B cell (primary cell): ENCODE results near the gene SMIM13. TPM values are rescaled to one million over a fixed set of nuclear protein-coding genes. Genes with fewer than 3 reads are reported as not detected.

Experiments
- ATAC-seq: fragments of 200-7000 bp; cut with Tn5 transposase; one replicate; pipeline ENCODE4 v1.10.0; 2021; ENCODE audit warnings: low read depth, mild to moderate bottlenecking, moderate number of reproducible peaks, moderate library complexity
- CTCF ChIA-PET: fragments of 350-600 bp; sonication (Branson Sonifier 250); formaldehyde crosslinking; loops from one replicate; lab custom pipeline; 2021; ENCODE audit warnings: antibody characterized with exemption, inconsistent platforms; lab: Charles Lee
- POLR2A ChIA-PET: fragments of 350-600 bp; sonication (Branson Sonifier 250); formaldehyde crosslinking; loops from one replicate; lab custom pipeline; 2021; ENCODE audit warnings: antibody characterized with exemption; lab: Charles Lee
- DNase-seq: peaks from one replicate; pipeline ENCODE4 v3.0.0; 2013
- H2AFZ ChIP-seq: 2 replicates; pipeline ENCODE4 v1.6.1; 2012; ENCODE audit warnings: mild to moderate bottlenecking, low read depth, low read length; ENCODE audit not compliant: insufficient read depth, poor library complexity, severe bottlenecking
- H3K27ac ChIP-seq, 2 donors: 1 replicate in 1 of 2; 2 replicates in 1 of 2; pipeline ENCODE4 v1.5.1; 2012 to 2013; ENCODE audit warnings: low read length in 2 of 2, mild to moderate bottlenecking in 2 of 2, moderate library complexity in 1 of 2
- H3K27me3 ChIP-seq, 4 experiments: fragments of 200-600 bp in 1 of 4; sonication (generic) in 1 of 4; replicated peaks in 1 of 4; 1 replicate in 2 of 4; 2 replicates in 2 of 4; pipeline versions ENCODE4 v1.6.1 to v1.7.0; 2013 to 2016; ENCODE audit warnings: low read length in 3 of 4, mild to moderate bottlenecking in 2 of 4, mixed read lengths in 1 of 4, moderate library complexity in 1 of 4; ENCODE audit not compliant: insufficient read depth in 4 of 4, control insufficient read depth in 3 of 4; ENCODE audit errors: control extremely low read depth in 1 of 4
- H3K36me3 ChIP-seq, 2 experiments: replicated peaks in 1 of 2; 1 replicate in 1 of 2; 2 replicates in 1 of 2; pipeline versions ENCODE4 v1.6.1 to v1.7.1; 2013; ENCODE audit warnings: low read length in 1 of 2; ENCODE audit not compliant: insufficient read depth in 2 of 2, control insufficient read depth in 1 of 2; ENCODE audit errors: control extremely low read depth in 1 of 2, extremely low read depth in 1 of 2
- H3K4me1 ChIP-seq, 2 donors: fragments of 200-600 bp in 1 of 2; sonication (generic) in 1 of 2; 1 replicate in 1 of 2; 2 replicates in 1 of 2; pipeline versions ENCODE4 v1.5.1 to v1.6.1; 2013 to 2017; ENCODE audit warnings: low read length in 2 of 2; ENCODE audit not compliant: control insufficient read depth in 2 of 2, insufficient read depth in 2 of 2
- H3K4me2 ChIP-seq: replicated peaks from 2 replicates; pipeline ENCODE3; 2012; ENCODE audit warnings: mild to moderate bottlenecking, low read depth, low read length; ENCODE audit not compliant: poor library complexity, severe bottlenecking
- H3K4me3 ChIP-seq, 5 experiments: fragments of 200-600 bp in 1 of 5; sonication (generic) in 1 of 5; 1 replicate in 3 of 5; 2 replicates in 2 of 5; pipeline versions ENCODE4 v1.5.1 to v1.7.0; 2011 to 2016; ENCODE audit warnings: low read length in 4 of 5, mild to moderate bottlenecking in 4 of 5, low read depth in 2 of 5, control low read depth in 1 of 5, moderate library complexity in 1 of 5; ENCODE audit not compliant: insufficient read depth in 1 of 5; ENCODE audit errors: control extremely low read depth in 1 of 5, extremely low read depth in 1 of 5
- H3K79me2 ChIP-seq: fragments of 200-600 bp; sonication (generic); one replicate; pipeline ENCODE4 v1.6.0; 2016; ENCODE audit warnings: low read length; ENCODE audit not compliant: control insufficient read depth, insufficient read depth
- H3K9ac ChIP-seq: fragments of 200-600 bp; sonication (generic); 2 replicates; pipeline ENCODE4 v1.6.1; 2017; ENCODE audit warnings: mild to moderate bottlenecking, low read length, moderate library complexity
- H3K9me3 ChIP-seq, 3 donors: one replicate each; pipeline versions ENCODE4 v1.6.1 to v1.7.1; 2013; ENCODE audit warnings: low read length in 2 of 3; ENCODE audit not compliant: control insufficient read depth in 2 of 3, insufficient read depth in 1 of 3; ENCODE audit errors: control extremely low read depth in 1 of 3
- H4K20me1 ChIP-seq: 2 replicates; pipeline ENCODE4 v1.6.0; 2012; ENCODE audit warnings: mild to moderate bottlenecking, low read length; ENCODE audit not compliant: insufficient read depth, control insufficient read depth, poor library complexity, severe bottlenecking
- H3K27ac Mint-ChIP-seq: one replicate; pipeline ENCODE4 v1.8.0; 2021; ENCODE audit warnings: mixed read lengths
- H3K27me3 Mint-ChIP-seq: one replicate; pipeline ENCODE4 v1.8.0; 2021; ENCODE audit warnings: mixed read lengths
- H3K4me1 Mint-ChIP-seq: one replicate; pipeline ENCODE4 v1.8.0; 2021; ENCODE audit warnings: mixed read lengths
- H3K4me3 Mint-ChIP-seq: one replicate; pipeline ENCODE4 v1.8.0; 2021; ENCODE audit warnings: mixed read lengths
- H3K9me3 Mint-ChIP-seq: one replicate; pipeline ENCODE4 v1.8.0; 2022; ENCODE audit warnings: mixed read lengths; ENCODE audit not compliant: insufficient read depth
- CTCF ChIP-seq: fragments of 200-600 bp; IDR thresholded peaks from one replicate; pipeline ENCODE4 v1.8.0; 2022; ENCODE audit warnings: antibody characterized with exemption, mild to moderate bottlenecking
- EZH2 ChIP-seq: IDR thresholded peaks from 2 replicates; pipeline ENCODE4 v1.6.1; 2012; ENCODE audit warnings: borderline replicate concordance, low read depth, mild to moderate bottlenecking, moderate library complexity, low read length; ENCODE audit not compliant: insufficient read depth, poor library complexity, severe bottlenecking
- WGBS: methylation state at CpG from one replicate; pipeline ENCODE4 v1.1.5; 2013; ENCODE audit warnings: missing lambda C conversion rate; ENCODE audit not compliant: insufficient coverage; 5-methylcytosine and 5-hydroxymethylcytosine counted together
- intact Hi-C: fragments of 100-400 bp; cut with micrococcal nuclease; formaldehyde crosslinking; loops from one replicate; pipeline ENCODE4 v1.10.0; 2022
- polyA plus RNA-seq: library from polyadenylated mRNA; depleted of rRNA; stranded (reverse); fragments of >200 nt; gene quantifications from 2 replicates; pipeline ENCODE4 v1.2.3, GENCODE V29; 2012
- total RNA-seq, 2 donors: library from RNA; stranded (reverse); fragments of 120-200 nt in 1 of 2; gene quantifications; 1 replicate in 1 of 2; 2 replicates in 1 of 2; pipeline versions ENCODE4 v1.2.3 to v1.2.4, GENCODE V29; 2013 to 2022

SMIM13 gene
- total and polyA plus RNA-seq, 2 donors (not counting 1 experiment from before 2014, with no cell fraction given), result 2.1 to 5.5 TPM

- H3K4me1 Mint-ChIP-seq, result peaks cover 22% of the 10 kb centered on the region
Observed at GRCh38 chr6:11098004-11098403, 4.4 kb downstream of the SMIM13 start.

GRCh38 chr6:11101417-11101816 is 7.8 kb downstream of the SMIM13 start:
- TF ChIP-seq CTCF (no peak), EZH2 (no peak)
- no peaks in the 10 kb centered on the region for H3K4me1 ChIP-seq
- Mint-ChIP-seq H3K27me3 (no peaks in the 10 kb centered on the region), H3K4me1 (peaks cover 6% of the 10 kb centered on the region), H3K9me3 (no peaks in the 10 kb centered on the region), H3K4me3 (no peak overlapping the region), H3K27ac (no peak overlapping the region)
- ATAC-seq (no peak), DNase-seq (no peak)
- intact Hi-C loops, result no loop called here
- H3K9me3 ChIP-seq, result no peaks in the 10 kb centered on the region
- H2AFZ ChIP-seq, result no peak overlapping the region
- H3K27me3 ChIP-seq, result no peaks in the 10 kb centered on the region
- no peak overlapping the region for H3K4me2 ChIP-seq
- H3K9ac ChIP-seq, result no peak overlapping the region
- no peaks in the 10 kb centered on the region for H3K36me3 ChIP-seq
- CTCF ChIA-PET, result interaction anchor here (1.0 kb wide), 1 partner anchor 395 kb away, joined by 3 read pairs; no protein-coding TSS in a partner anchor
- POLR2A ChIA-PET, result no interaction called here
- H3K27ac ChIP-seq, result no peak overlapping the region
- H3K79me2 ChIP-seq, result peaks cover 88% of the 10 kb centered on the region
- H3K4me3 ChIP-seq, result no peak overlapping the region
- peaks cover 37% of the 10 kb centered on the region for H4K20me1 ChIP-seq
- WGBS, result 96% methylated on average over 2 of the region's 5 CpGs

More at GRCh38 chr6:11098004-11098403, 4.4 kb downstream of the SMIM13 start:
- H3K79me2 ChIP-seq, result peaks cover 67% of the 10 kb centered on the region
- H3K4me1 ChIP-seq, result peaks cover 7 to 8% of the 10 kb centered on the region in 2 donors
- ATAC-seq (no peak), DNase-seq (no peak)
- H3K9me3 ChIP-seq, result no peaks in the 10 kb centered on the region
- Mint-ChIP-seq H3K27ac (no peak overlapping the region), H3K27me3 (no peaks in the 10 kb centered on the region), H3K4me3 (no peak overlapping the region), H3K9me3 (no peaks in the 10 kb centered on the region)
- H4K20me1 ChIP-seq, result peaks cover 23% of the 10 kb centered on the region
- no peak overlapping the region for H3K9ac ChIP-seq
- H3K27ac ChIP-seq, result no peak overlapping the region
- TF ChIP-seq CTCF, result no peak
- no peak for TF ChIP-seq EZH2
- ChIA-PET POLR2A (interaction anchor here (0.7 kb wide), 2 partner anchors 138 to 312 kb away, joined by 4 to 5 read pairs; no protein-coding TSS in a partner anchor), CTCF (interaction anchor here (0.6 kb wide), 1 partner anchor 429 kb away, joined by 3 read pairs; no protein-coding TSS in a partner anchor)
- intact Hi-C loops, result no loop called here
- H3K4me3 ChIP-seq, result no peak overlapping the region
- H3K4me2 ChIP-seq, result no peak overlapping the region
- no peaks in the 10 kb centered on the region for H3K36me3 ChIP-seq
- WGBS, result no CpG with 5 or more reads among the region's 1 CpG
- H3K27me3 ChIP-seq, result no peaks in the 10 kb centered on the region
- no peak overlapping the region for H2AFZ ChIP-seq
